CD4-positive, alpha-beta T cell (primary cell): ENCODE data around the gene MARCHF9. TPM values are rescaled to one million over a fixed set of nuclear protein-coding genes. Genes with fewer than 3 reads are reported as not detected.
A peak's percentile ranks its signal among the peaks of the same experiment; 100 is the strongest.

Experiments used
- ATAC-seq: fragments of 200-7000 bp; cut with Tn5 transposase; one replicate; pipeline ENCODE4 v1.10.0; 2022; ENCODE audit warnings: mild to moderate bottlenecking; ENCODE audit not compliant: poor library complexity
- CTCF ChIA-PET: fragments of 350-600 bp; sonication (Branson Sonifier 250); formaldehyde crosslinking; loops from one replicate; lab custom pipeline; 2021; ENCODE audit warnings: antibody characterized with exemption, inconsistent platforms; lab: Charles Lee
- POLR2A ChIA-PET: fragments of 350-600 bp; sonication (Branson Sonifier 250); formaldehyde crosslinking; loops from one replicate; lab custom pipeline; 2021; ENCODE audit warnings: antibody characterized with exemption, inconsistent platforms; lab: Charles Lee
- DNase-seq, 14 experiments: peaks; one replicate each; pipeline ENCODE4 v3.0.0-alpha.2; 2013 to 2020; ENCODE audit warnings: mixed read lengths in 2 of 14
- H3K27ac ChIP-seq, 2 donors: one replicate each; pipeline versions ENCODE4 v1.5.1 to v1.7.0; 2013; ENCODE audit warnings: low read length in 2 of 2, low read depth in 1 of 2, mild to moderate bottlenecking in 1 of 2
- H3K27me3 ChIP-seq, 2 experiments: 1 replicate in 1 of 2; 2 replicates in 1 of 2; pipeline versions ENCODE4 v1.6.1 to v1.7.0; 2013; ENCODE audit warnings: low read length in 2 of 2, control low read depth in 1 of 2, mild to moderate bottlenecking in 1 of 2, moderate library complexity in 1 of 2; ENCODE audit not compliant: insufficient read depth in 2 of 2, control insufficient read depth in 1 of 2
- H3K36me3 ChIP-seq: one replicate; pipeline ENCODE4 v1.6.1; 2013; ENCODE audit warnings: low read length, control low read depth; ENCODE audit not compliant: insufficient read depth
- H3K4me1 ChIP-seq: one replicate; pipeline ENCODE4 v1.6.1; 2013; ENCODE audit warnings: low read length, control low read depth; ENCODE audit not compliant: insufficient read depth
- H3K4me3 ChIP-seq: one replicate; pipeline ENCODE4 v1.5.1; 2013; ENCODE audit warnings: mild to moderate bottlenecking, low read length, moderate library complexity
- H3K9me3 ChIP-seq, 2 experiments: 1 replicate in 1 of 2; 2 replicates in 1 of 2; pipeline versions ENCODE4 v1.6.1 to v1.7.0; 2013; ENCODE audit warnings: low read length in 2 of 2, mild to moderate bottlenecking in 2 of 2, control low read depth in 1 of 2, moderate library complexity in 1 of 2; ENCODE audit not compliant: control insufficient read depth in 1 of 2, insufficient read depth in 1 of 2
- H3K27ac Mint-ChIP-seq: one replicate; pipeline ENCODE4 v1.8.0; 2020; ENCODE audit warnings: mixed read lengths
- H3K27me3 Mint-ChIP-seq: one replicate; pipeline ENCODE4 v1.8.0; 2021; ENCODE audit warnings: mixed read lengths
- H3K36me3 Mint-ChIP-seq: one replicate; pipeline ENCODE4 v1.8.0; 2021; ENCODE audit warnings: low read depth, mixed read lengths
- H3K4me1 Mint-ChIP-seq: one replicate; pipeline ENCODE4 v1.8.0; 2021; ENCODE audit warnings: low read depth, mixed read lengths
- H3K4me3 Mint-ChIP-seq: one replicate; pipeline ENCODE4 v1.8.0; 2020; ENCODE audit warnings: mild to moderate bottlenecking, mixed read lengths
- H3K9me3 Mint-ChIP-seq: one replicate; pipeline ENCODE4 v1.8.0; 2020; ENCODE audit warnings: mixed read lengths
- CTCF ChIP-seq: fragments of 200-600 bp; IDR thresholded peaks from one replicate; pipeline ENCODE4 v1.8.0; 2022; ENCODE audit warnings: antibody characterized with exemption, mild to moderate bottlenecking
- intact Hi-C, 2 experiments: fragments of 100-400 bp; cut with DNase I in 1 of 2; cut with micrococcal nuclease in 1 of 2; formaldehyde crosslinking; loops; one replicate each; pipeline versions ENCODE4 v1.15.1 to v1.9.0; 2023 to 2025; cut with DNase I, micrococcal nuclease
- total RNA-seq, 174 experiments: library from RNA in 2 of 174; stranded (reverse) in 2 of 174; gene quantifications; one replicate each; pipeline ENCODE4 v1.2.3 and lab custom pipeline; 2021 to 2026

MARCHF9 gene
- total RNA-seq, 2 experiments from 2014 or later: 39.9 to 40.8 TPM

DNA sequence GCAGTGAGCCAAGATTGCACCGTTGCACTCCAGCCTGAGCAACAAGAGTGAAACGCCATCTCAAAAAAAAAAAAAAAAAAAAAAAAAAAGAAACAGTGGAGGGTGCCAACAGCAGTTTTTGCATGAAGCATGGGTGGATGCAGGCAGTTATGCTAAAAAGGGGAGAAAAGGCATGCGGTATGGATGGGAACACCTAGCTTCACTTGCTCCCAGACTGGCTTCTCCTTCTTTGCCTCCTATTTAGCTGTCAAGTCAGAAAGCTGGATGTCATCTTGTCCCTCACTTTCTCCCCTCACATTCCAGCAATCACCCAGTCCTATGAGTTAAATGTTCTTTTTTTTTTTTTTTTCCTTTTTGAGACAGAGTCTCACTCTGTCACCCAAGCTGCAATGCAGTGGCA, 20.1 kb downstream of the MARCHF9 start:
- POLR2A ChIA-PET: no interaction called here
- Histone ChIP-seq H3K36me3 (peaks cover 3% of the 10 kb centered on the region), H3K4me3 (no peak overlapping the region), H3K27ac (no peak overlapping the region), H3K9me3 (no peaks in the 10 kb centered on the region), H3K27me3 (no peaks in the 10 kb centered on the region), H3K4me1 (peaks cover 44% of the 10 kb centered on the region)
- CTCF ChIA-PET: interaction anchor here (3.3 kb wide), 1 partner anchor 18 kb away, joined by 10 read pairs; no protein-coding TSS in a partner anchor
- Mint-ChIP-seq H3K36me3 (peaks cover 7% of the 10 kb centered on the region), H3K4me1 (peaks cover 23% of the 10 kb centered on the region), H3K9me3 (no peaks in the 10 kb centered on the region), H3K27me3 (no peaks in the 10 kb centered on the region), H3K4me3 (no peak overlapping the region), H3K27ac (no peak overlapping the region)
- intact Hi-C loops: no loop called here
- ATAC-seq (no peak), DNase-seq (no peak)
- TF ChIP-seq CTCF: no peak

DNA sequence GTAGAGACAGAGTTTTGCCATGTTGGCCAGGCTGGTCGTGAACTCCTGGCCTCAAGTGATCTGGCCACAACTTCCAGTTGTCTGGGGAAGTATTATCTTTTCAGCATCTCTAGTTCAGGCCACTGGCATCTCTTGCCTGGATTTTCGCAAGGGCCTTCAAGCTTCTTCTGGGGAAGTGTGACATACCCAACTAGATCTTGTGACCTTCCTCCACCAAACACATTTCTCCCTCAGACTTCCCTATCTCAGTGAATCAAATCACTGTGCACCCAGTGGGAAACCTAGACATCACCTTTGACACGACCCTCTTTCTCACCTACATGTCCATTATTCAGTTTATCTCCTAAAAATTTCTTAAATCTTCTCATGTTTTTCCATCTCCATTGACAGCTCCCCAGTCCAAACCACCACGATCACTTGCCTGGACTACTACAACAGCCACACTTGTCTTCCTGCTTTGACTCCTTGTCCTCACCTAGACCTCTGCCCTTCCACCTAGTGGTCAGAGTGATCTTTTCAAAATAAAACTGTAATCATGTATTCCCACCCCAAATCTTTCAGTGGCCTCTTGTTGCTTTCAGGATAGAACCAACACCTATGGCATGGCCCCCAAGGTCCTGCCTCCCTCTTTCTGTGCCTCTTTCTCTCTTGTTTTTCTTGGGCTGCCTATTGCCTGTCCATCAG, 20.8 kb downstream of the MARCHF9 start:
- H3K36me3 ChIP-seq: peaks cover 2% of the 10 kb centered on the region
- TF ChIP-seq CTCF: no peak
- no peaks in the 10 kb centered on the region for H3K9me3 ChIP-seq
- H3K4me3 ChIP-seq: no peak overlapping the region
- peaks cover 7% of the 10 kb centered on the region for H3K36me3 Mint-ChIP-seq
- H3K27ac Mint-ChIP-seq: no peak overlapping the region
- ChIA-PET POLR2A (no interaction called here), CTCF (interaction anchor here (3.3 kb wide), 1 partner anchor 19 kb away, joined by 10 read pairs; no protein-coding TSS in a partner anchor)
- no peaks in the 10 kb centered on the region for H3K27me3 ChIP-seq
- DNase-seq: no peak
- H3K4me1 ChIP-seq: peaks cover 50% of the 10 kb centered on the region
- intact Hi-C loops: no loop called here
- no peaks in the 10 kb centered on the region for H3K9me3 Mint-ChIP-seq
- no peak overlapping the region for H3K27ac ChIP-seq
- ATAC-seq: no peak
- H3K27me3 Mint-ChIP-seq: no peaks in the 10 kb centered on the region
- H3K4me3 Mint-ChIP-seq: peak overlapping the region; percentile 52
- peaks cover 30% of the 10 kb centered on the region for H3K4me1 Mint-ChIP-seq

GRCh38 chr12:57776247-57776587, 21.3 kb downstream of the MARCHF9 start:
- H3K27ac ChIP-seq: no peak overlapping the region
- H3K4me1 ChIP-seq: peaks cover 50% of the 10 kb centered on the region
- ChIA-PET POLR2A (no interaction called here), CTCF (interaction anchor here (3.3 kb wide), 1 partner anchor 20 kb away, joined by 10 read pairs; no protein-coding TSS in a partner anchor)
- no peak for ATAC-seq
- DNase-seq: no peak
- Mint-ChIP-seq H3K4me3 (peak overlapping the region; percentile 52), H3K27ac (no peak overlapping the region), H3K27me3 (no peaks in the 10 kb centered on the region), H3K9me3 (no peaks in the 10 kb centered on the region), H3K36me3 (peaks cover 7% of the 10 kb centered on the region), H3K4me1 (peaks cover 35% of the 10 kb centered on the region)
- no peaks in the 10 kb centered on the region for H3K36me3 ChIP-seq
- intact Hi-C loops: no loop called here
- no peak for TF ChIP-seq CTCF
- no peaks in the 10 kb centered on the region for H3K27me3 ChIP-seq
- no peak overlapping the region for H3K4me3 ChIP-seq
- no peaks in the 10 kb centered on the region for H3K9me3 ChIP-seq
